ENCODE results near the gene TCEAL9.
"Not testable (repeated sequence)": the region's sequence is repeated elsewhere in the genome, so short reads cannot be mapped to it uniquely, and the experiment has no call there.

DNA sequence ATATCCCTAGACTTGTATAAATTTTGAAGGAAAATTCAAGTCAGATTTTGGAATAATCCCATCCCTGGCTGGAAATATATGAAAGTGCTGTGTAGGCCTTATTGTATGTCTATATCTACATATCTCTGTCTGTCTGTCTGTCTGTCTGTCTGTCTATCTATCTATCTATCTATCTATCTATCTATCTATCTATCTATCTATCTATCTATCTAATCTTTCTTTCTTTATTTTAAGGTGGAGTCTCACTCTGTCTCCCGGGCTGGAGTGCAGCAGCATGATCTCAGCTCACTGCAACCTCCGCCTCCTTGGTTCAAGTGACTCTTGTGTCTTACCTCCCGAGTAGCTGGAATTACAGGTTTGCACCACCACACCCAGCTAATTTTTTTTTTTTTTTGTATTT lies 3.3 kb downstream of the TCEAL9 start:
- TF ChIP-seq, protein P1, sequence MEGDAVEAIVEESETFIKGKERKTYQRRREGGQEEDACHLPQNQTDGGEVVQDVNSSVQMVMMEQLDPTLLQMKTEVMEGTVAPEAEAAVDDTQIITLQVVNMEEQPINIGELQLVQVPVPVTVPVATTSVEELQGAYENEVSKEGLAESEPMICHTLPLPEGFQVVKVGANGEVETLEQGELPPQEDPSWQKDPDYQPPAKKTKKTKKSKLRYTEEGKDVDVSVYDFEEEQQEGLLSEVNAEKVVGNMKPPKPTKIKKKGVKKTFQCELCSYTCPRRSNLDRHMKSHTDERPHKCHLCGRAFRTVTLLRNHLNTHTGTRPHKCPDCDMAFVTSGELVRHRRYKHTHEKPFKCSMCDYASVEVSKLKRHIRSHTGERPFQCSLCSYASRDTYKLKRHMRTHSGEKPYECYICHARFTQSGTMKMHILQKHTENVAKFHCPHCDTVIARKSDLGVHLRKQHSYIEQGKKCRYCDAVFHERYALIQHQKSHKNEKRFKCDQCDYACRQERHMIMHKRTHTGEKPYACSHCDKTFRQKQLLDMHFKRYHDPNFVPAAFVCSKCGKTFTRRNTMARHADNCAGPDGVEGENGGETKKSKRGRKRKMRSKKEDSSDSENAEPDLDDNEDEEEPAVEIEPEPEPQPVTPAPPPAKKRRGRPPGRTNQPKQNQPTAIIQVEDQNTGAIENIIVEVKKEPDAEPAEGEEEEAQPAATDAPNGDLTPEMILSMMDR (IDR thresholded peaks at IDR 0.05), result not testable (repeated sequence)
- not testable (repeated sequence) for TF ChIP-seq POLR2A (IDR thresholded peaks at IDR 0.05)

All from right lobe of liver (tissue), 4 donors.